HEK293T (cell line): Measurements from ENCODE around the gene KRT16.

Experiments
- CTCF ChIA-PET: fragments of 350-600 bp; formaldehyde crosslinking; extraction: SDS; loops from one replicate; lab custom pipeline; 2021; ENCODE audit warnings: antibody characterized with exemption, inconsistent platforms; lab: Yijun Ruan, JAX
- POLR2A ChIA-PET: fragments of 350-600 bp; formaldehyde crosslinking; extraction: SDS; loops from one replicate; lab custom pipeline; 2020; ENCODE audit warnings: antibody characterized with exemption, inconsistent platforms; lab: Yijun Ruan, JAX
- DNase-seq: peaks from one replicate; pipeline ENCODE4 v3.0.0; 2012; ENCODE audit warnings: mixed read lengths; ENCODE audit errors: extremely low spot score
- ARNT ChIP-seq: fragments of 450-650 bp; IDR thresholded peaks from 2 replicates; pipeline ENCODE4 v1.6.1; 2017; ENCODE audit warnings: mild to moderate bottlenecking
- BHLHE40 ChIP-seq: fragments of 450-650 bp; IDR thresholded peaks from 2 replicates; pipeline ENCODE4 v1.6.1; 2016; ENCODE audit warnings: mild to moderate bottlenecking, moderate library complexity, borderline replicate concordance
- CTBP1 ChIP-seq: fragments of 450-650 bp; IDR thresholded peaks from 2 replicates; pipeline ENCODE4 v1.6.1; 2016; ENCODE audit warnings: borderline replicate concordance
- ELF4 ChIP-seq: fragments of 450-650 bp; IDR thresholded peaks from 2 replicates; pipeline ENCODE4 v1.6.1; 2017; ENCODE audit warnings: antibody characterized with exemption
- FOXA1 ChIP-seq: fragments of 450-650 bp; IDR thresholded peaks from 2 replicates; pipeline ENCODE4 v1.6.1; 2016; ENCODE audit warnings: mild to moderate bottlenecking
- FOXK2 ChIP-seq: fragments of 450-650 bp; IDR thresholded peaks from 2 replicates; pipeline ENCODE4 v1.6.1; 2016; ENCODE audit warnings: mild to moderate bottlenecking
- FOXM1 ChIP-seq: fragments of 450-650 bp; IDR thresholded peaks from 2 replicates; pipeline ENCODE4 v1.6.1; 2017; ENCODE audit warnings: mild to moderate bottlenecking, borderline replicate concordance
- HDGF ChIP-seq: fragments of 450-650 bp; IDR thresholded peaks from 2 replicates; pipeline ENCODE4 v1.6.1; 2017; ENCODE audit warnings: antibody characterized with exemption, borderline replicate concordance
- L3MBTL2 ChIP-seq: fragments of 450-650 bp; conservative IDR thresholded peaks from 2 replicates; pipeline ENCODE4 v1.6.1; 2016; ENCODE audit warnings: mild to moderate bottlenecking
- LEF1 ChIP-seq: fragments of 450-650 bp; IDR thresholded peaks from 2 replicates; pipeline ENCODE4 v1.6.1; 2017; ENCODE audit warnings: mild to moderate bottlenecking, borderline replicate concordance
- NFRKB ChIP-seq: fragments of 450-650 bp; IDR thresholded peaks from 2 replicates; pipeline ENCODE4 v1.6.1; 2016; ENCODE audit warnings: mild to moderate bottlenecking, moderate library complexity
- PKNOX1 ChIP-seq: fragments of 450-650 bp; IDR thresholded peaks from 2 replicates; pipeline ENCODE4 v1.6.1; 2016
- SP1 ChIP-seq: fragments of 450-650 bp; IDR thresholded peaks from 2 replicates; pipeline ENCODE4 v1.6.1; 2017
- SUZ12 ChIP-seq: fragments of 450-650 bp; IDR thresholded peaks from 2 replicates; pipeline ENCODE4 v1.6.1; 2016; ENCODE audit warnings: mild to moderate bottlenecking
- TARDBP ChIP-seq: fragments of 450-650 bp; IDR thresholded peaks from 2 replicates; pipeline ENCODE4 v1.6.1; 2016
- ZNF384 ChIP-seq: fragments of 450-650 bp; IDR thresholded peaks from 2 replicates; pipeline ENCODE4 v1.6.1; 2016

The KRT16 gene

DNA sequence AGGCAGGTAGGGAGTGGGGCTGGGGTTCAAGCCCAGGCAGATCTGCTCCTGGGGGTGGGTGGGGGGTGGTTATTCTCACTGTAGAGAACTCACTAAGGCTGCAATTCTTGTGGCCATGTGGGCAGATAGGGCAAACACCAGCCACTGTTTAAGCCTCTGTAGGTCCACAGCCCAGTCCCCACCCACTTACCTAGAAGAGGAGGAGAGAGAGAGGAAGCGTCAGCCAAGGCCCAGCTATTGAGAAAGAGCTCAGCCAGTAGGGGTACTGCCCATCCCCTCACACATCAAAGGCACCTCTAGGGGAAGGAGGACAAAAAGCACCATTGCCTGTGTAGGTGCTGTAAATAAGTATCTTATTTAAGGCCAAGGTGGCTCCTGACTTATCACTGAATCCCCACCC, 12.9 kb downstream of the KRT16 start:
- TF ChIP-seq CTBP1 = no peak
- TF ChIP-seq SP1 = no peak
- no peak for TF ChIP-seq ELF4
- no peak for TF ChIP-seq L3MBTL2
- TF ChIP-seq TARDBP = no peak
- no peak for TF ChIP-seq LEF1
- TF ChIP-seq HDGF = no peak
- TF ChIP-seq NFRKB = no peak
- no peak for TF ChIP-seq ZNF384
- no peak for TF ChIP-seq ARNT
- no peak for TF ChIP-seq FOXA1
- TF ChIP-seq PKNOX1 = no peak
- TF ChIP-seq FOXM1 = no peak
- no peak for TF ChIP-seq SUZ12
- TF ChIP-seq FOXK2 = no peak
- no peak for TF ChIP-seq BHLHE40
- ChIA-PET POLR2A (no interaction called here), CTCF (no interaction called here)
- DNase-seq = no peak

GRCh38 chr17:41595585-41595984, 17.0 kb downstream of the KRT16 start:
- CTCF ChIA-PET = interaction anchor here (0.6 to 1.4 kb wide), 2 partner anchors 53 to 96 kb away, joined by 3 to 4 read pairs; no protein-coding TSS in a partner anchor
- no peak for DNase-seq
- TF ChIP-seq ELF4 (no peak), NFRKB (no peak), HDGF (no peak), ARNT (no peak), SUZ12 (no peak)
- POLR2A ChIA-PET = no interaction called here

GRCh38 chr17:41594363-41594915, 18.1 kb downstream of the KRT16 start:
- no peak for DNase-seq
- ChIA-PET POLR2A (no interaction called here), CTCF (no interaction called here)
- no peak for TF ChIP-seq FOXA1
- TF ChIP-seq SP1 = no peak
- no peak for TF ChIP-seq FOXK2
- no peak for TF ChIP-seq FOXM1
- TF ChIP-seq ELF4 = no peak
- no peak for TF ChIP-seq PKNOX1
- no peak for TF ChIP-seq CTBP1
- TF ChIP-seq TARDBP = no peak
- TF ChIP-seq NFRKB = no peak
- no peak for TF ChIP-seq ZNF384
- no peak for TF ChIP-seq BHLHE40
- no peak for TF ChIP-seq L3MBTL2
- TF ChIP-seq SUZ12 = no peak
- TF ChIP-seq ARNT = no peak
- TF ChIP-seq LEF1 = no peak
- TF ChIP-seq HDGF = no peak

DNA sequence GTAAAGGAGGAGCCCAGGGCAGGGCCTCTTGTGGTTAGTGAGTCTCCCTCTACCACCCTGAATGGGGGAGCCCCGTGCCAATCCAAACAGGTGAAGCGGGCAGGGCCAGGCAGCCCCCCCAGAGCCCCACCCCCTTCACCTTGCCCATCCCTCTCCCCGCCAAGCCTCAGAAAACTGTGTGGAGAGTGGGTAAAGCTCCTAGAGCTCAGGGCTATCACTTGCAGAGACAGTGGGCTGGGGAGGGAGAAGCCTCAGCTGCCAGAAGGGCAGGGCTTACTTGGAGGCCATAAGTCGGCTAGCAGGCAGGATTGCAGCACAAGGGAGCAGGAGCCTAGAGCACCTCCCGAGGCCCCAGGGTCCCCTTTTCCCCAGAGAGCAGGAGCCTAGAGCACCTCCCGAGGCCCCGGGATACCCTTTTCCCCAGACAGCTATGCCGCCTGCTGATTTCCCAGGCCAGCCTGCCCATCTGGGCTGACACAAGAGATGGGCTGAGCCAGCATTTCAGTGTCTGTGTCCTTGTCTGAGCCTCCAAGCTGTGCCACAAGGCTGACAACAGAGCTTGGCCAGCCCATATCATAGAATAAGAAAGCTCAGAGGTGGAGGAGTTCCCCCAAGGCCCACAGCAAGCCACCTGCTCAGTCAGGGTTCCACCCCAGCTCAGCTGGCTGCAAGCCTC, 19.1 kb downstream of the KRT16 start:
- TF ChIP-seq CTBP1 = no peak
- TF ChIP-seq FOXM1 = no peak
- TF ChIP-seq TARDBP = no peak
- no peak for TF ChIP-seq BHLHE40
- no peak for TF ChIP-seq LEF1
- no peak for TF ChIP-seq ELF4
- TF ChIP-seq NFRKB = no peak
- TF ChIP-seq SP1 = no peak
- TF ChIP-seq SUZ12 = no peak
- ChIA-PET POLR2A (interaction anchor here (0.8 kb wide), 1 partner anchor 14 kb away, joined by 3 read pairs; no protein-coding TSS in a partner anchor), CTCF (interaction anchor here (1.4 kb wide), 1 partner anchor 45 kb away, joined by 3 read pairs; no protein-coding TSS in a partner anchor)
- no peak for DNase-seq

- no peak for DNase-seq
- TF ChIP-seq FOXM1 = no peak
- TF ChIP-seq ARNT = no peak
- TF ChIP-seq SP1 = no peak
- no peak for TF ChIP-seq PKNOX1
- no peak for TF ChIP-seq TARDBP
- no peak for TF ChIP-seq BHLHE40
- no peak for TF ChIP-seq SUZ12
- no peak for TF ChIP-seq CTBP1
- no peak for TF ChIP-seq L3MBTL2
- TF ChIP-seq ELF4 = no peak
- TF ChIP-seq NFRKB = no peak
- CTCF ChIA-PET = interaction anchor here (1.4 kb wide), 1 partner anchor 44 kb away, joined by 3 read pairs; no protein-coding TSS in a partner anchor
- POLR2A ChIA-PET = no interaction called here
Measured at GRCh38 chr17:41592601-41593305, 19.8 kb downstream of the KRT16 start.
